GM18498 (cell line): Measurements from ENCODE around the gene ADCK1.
"Not testable (repeated sequence)": the region's sequence is repeated elsewhere in the genome, so short reads cannot be mapped to it uniquely, and the experiment has no call there.

Experiments used
- ATAC-seq: cut with Tn5 transposase; IDR thresholded peaks from one replicate; pipeline ENCODE4 v1.9.1; 2021; ENCODE audit warnings: mild to moderate bottlenecking, moderate library complexity; ENCODE audit not compliant: unreplicated experiment

ADCK1 gene

DNA sequence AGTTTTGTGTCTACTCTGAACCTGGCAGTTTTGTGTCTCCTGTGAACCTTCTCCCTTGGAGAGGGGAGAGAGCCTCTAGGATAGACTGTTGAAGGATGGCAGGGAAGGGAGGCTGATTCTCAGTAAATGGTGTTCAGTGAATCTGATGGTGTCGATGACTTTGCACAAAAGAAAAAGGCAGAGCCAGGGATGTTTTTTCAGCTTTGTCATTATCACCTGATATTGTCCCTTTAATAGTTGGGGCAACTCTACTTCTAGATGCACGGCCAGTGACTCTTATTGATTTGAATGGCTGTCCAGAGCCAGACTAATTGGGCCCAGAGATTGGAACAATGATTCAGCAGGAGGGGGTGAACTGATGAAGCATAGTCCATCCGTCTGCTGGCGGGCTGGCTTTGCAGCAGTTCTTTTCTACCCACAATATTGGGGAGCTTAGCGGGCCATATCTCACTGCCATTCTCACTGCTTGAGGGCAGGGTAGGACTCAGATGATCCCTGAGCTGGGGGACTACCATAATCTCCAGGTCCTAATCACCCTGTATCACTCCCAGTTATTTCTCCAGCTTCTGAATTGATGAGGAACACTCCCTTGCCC lies 93.1 kb downstream of the ADCK1 start:
- no peak for ATAC-seq

DNA sequence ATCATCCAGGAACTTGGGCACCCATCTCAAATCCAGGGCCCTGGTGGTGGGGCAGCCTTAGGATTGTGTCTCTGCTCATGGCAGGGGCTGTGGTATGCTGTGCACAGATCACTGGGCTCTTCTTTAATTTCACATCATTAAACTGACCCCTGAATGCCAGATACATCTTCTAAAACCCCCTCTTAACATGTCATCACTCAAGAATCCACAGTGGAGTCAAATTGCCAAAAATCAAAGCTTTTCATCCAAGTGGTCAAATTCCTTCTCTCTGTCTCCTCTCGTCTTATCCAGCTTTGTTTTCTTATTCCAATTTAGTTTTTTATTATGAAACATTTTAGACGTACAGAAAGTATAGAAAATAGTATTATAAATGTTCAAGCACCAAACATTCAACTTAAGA lies 97.5 kb downstream of the ADCK1 start:
- ATAC-seq = no peak

DNA sequence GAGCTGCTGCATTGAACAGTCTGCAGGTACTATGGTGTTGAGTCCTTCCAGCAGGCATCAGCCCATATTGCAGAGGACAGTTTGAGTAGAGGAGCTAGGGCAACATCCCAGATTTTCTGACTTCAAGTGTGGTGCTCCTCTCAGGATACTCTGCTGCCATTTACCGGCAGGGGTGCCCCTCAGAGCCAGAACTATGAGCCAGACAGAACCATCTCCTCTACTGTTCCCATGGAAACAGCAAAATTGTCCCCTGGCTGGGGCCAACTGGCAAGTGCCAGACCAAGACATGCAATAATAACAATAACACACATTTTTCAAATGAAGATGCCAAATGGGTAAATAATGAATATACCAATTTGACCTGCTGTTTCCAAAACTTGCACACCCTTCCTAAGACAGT lies 102.9 kb downstream of the ADCK1 start:
- no peak for ATAC-seq

DNA sequence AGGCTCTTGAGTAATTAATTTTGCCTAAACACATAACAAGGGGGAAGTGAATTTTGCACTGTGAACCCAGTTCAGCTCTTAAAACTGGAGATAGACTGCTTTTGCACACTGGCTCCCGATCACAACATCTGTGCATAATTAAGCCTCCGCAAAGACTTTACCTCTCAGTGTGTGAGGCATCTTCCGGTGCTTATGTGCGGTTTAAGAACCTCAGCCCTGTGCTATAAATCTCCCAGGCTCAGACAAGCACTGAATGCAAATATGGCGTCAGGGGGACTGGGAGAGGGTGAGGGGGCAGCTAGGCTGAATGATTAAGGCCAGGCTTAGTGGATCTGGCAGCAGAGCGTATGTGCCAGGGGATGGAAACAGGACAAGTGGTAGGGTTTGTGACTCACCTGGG lies 103.3 kb downstream of the ADCK1 start:
- no peak for ATAC-seq

GRCh38 chr14:77903937-77904617 lies 104.2 kb downstream of the ADCK1 start:
- ATAC-seq = no peak

GRCh38 chr14:77906446-77906845 lies 106.5 kb downstream of the ADCK1 start:
- no peak for ATAC-seq

DNA sequence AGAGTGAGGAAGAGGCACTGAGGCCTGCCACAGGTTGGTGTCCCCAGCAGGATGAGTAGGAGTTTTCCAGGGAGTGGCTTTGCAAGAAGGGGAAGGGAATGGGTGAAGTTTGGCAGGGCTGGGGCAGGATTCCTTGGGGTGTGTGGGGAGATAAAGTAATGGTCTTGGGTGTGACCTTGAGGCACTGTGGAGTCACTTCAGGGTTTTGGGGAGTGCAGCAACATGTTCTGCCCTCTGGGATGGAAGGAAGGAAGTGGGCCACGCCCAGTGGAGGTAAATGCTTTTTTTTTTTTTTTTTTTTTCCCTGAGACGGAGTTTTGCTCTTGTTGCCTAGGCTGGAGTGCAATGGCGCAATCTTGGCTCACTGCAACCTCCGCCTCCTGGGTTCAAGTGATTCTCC lies 108.9 kb downstream of the ADCK1 start:
- no peak for ATAC-seq

DNA sequence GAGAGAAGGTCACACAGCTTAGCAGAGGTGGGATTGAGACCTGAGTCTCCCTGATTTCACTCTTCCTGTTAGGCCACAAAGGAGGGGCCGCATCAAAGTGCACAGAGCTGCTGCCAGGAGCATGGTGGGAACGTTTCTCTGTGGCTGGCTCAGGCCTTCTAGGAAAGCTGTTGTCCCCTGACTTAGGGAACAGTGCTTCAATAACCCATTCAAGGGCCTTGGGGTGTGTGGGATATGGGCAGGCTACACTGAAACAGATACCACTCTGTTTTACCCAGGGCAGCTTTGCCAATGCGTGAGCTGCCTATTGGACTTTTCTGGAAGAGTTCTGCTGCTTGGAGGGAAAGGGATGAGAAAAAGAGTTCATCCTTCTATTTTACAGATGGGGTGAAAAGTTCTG lies 110.0 kb downstream of the ADCK1 start:
- ATAC-seq = no peak

GRCh38 chr14:77910506-77910905 lies 110.6 kb downstream of the ADCK1 start:
- ATAC-seq = no peak

- ATAC-seq = no peak
Measured at GRCh38 chr14:77911356-77911755, 111.4 kb downstream of the ADCK1 start.

GRCh38 chr14:77912754-77913556 lies 113.0 kb downstream of the ADCK1 start:
- ATAC-seq = no peak

- ATAC-seq = no peak
Measured at GRCh38 chr14:77914073-77914721, 114.3 kb downstream of the ADCK1 start.

DNA sequence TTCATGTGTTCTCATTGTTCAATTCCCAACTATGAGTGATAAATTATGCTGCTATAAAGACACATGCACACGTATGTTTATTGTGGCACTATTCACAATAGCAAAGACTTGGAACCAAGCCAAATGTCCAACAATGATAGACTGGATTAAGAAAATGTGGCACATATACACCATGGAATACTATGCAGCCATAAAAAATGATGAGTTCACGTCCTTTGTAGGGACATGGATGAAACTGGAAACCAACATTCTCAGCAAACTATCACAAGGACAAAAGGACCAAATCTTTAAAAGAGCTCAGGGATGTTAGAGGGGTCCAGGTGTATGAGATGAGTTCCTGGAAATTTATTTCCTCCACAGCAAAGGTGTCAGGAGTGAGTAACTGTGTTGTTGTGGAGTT lies 115.5 kb downstream of the ADCK1 start:
- ATAC-seq = not testable (repeated sequence)

DNA sequence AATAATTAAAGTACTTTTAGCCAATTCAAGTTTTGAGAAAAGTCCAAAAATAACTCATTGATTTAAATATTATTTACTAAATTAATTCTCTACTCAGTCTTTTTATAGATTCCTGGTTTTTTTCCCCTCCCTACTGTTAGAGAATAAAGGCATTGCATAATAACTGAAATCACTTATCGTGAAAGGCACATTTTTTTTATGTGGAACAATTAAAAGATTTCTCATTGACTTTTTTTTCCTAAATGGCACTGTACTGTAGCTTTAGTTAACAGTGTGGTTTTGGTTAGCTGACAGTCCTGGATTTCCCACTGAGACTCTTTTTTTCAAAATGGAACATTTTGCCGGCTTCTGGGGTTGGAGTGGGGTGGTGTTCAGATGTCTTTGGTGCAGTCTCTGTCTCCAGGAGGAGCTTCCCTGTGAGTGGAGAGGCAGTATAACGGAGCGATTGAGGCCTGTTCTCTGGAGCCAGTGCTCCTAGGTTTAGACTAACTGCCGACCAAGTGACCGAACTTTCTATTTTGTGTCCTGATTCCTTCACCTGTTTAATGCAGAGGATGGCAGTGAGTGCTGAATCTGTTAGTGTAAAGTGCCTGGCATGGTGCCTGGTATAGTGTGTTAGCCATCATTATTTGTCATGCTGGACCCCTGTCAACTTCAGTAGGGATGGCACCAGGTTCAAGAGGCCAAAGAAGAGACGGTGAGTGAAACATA lies 117.7 kb downstream of the ADCK1 start:
- ATAC-seq = no peak

GRCh38 chr14:77918448-77918847 lies 118.5 kb downstream of the ADCK1 start:
- no peak for ATAC-seq

DNA sequence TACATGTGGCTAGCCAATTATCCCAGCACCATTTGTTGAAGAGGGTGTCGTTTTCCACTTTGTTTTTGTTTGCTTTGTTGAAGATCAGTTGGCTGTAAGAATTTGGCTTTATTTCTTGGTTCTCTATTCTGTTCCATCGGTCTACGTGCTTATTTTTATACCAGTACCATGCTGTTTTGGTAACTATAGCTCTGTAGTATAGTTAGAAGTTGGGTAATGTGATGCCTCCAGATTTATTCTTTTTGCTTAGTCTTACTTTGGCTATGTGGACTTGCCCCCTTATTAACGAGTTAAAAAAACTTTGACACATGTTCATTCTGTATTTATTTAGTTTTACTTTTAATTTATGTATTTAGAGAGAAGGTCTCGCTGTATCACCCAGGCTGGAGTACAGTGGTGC lies 120.4 kb downstream of the ADCK1 start:
- no peak for ATAC-seq

DNA sequence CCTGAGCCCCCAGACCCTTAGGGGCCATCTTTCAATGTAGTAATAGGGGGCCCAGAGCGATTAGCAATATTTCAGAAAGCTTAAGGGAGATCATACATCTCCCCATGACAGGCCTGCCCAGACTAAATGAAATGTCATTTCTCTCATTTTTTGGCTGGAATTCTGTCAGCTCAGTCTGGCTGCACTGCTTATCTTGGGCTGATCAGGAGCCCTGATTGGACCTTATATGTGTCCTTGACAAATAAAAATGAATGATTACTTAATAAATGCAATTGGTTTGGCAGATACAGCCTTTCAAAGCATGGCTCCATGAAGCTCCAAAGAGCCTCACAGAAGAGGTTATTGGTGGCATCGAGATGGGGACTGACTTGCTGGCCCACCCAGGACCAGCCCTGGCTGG lies 121.9 kb downstream of the ADCK1 start:
- ATAC-seq = no peak

DNA sequence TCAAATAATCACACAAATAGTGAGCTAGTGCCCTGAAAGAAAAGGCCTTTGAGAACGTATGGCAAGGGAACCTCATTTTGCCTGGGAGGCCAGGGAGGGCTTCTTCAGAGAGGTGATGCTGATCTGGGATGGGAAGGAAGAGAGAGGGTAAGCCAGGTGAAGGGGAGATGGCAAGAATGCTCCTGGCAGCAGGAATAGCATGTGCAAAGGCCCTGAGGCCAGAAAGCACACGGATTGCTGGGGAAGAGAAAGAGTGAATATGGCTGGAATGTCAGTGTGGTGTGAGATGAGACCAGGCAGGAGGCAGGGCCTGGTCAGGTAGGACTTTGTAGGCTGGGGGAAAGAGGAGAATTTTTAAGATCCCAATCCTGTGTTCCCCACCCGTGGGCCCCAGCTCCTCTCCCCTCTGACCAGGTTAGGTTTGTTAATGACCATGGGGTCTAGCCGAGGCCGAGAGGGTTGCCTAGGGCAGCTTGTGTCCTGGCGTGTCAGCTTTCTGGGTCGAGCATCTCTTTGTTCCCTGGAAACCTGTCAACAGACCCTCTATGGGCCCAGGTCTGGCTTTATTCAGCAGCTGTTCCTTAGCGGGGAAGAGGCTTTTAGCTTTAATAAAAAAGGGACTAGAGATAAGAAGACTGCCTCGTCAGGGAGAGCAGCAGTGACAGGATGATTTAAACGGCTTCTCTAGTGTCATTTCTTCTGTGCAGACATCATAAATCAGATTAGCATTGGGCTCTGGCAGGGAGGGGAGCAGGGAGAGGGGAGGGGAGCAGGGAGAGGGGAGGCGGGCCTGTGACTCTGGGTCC lies 123.4 kb downstream of the ADCK1 start:
- no peak for ATAC-seq

DNA sequence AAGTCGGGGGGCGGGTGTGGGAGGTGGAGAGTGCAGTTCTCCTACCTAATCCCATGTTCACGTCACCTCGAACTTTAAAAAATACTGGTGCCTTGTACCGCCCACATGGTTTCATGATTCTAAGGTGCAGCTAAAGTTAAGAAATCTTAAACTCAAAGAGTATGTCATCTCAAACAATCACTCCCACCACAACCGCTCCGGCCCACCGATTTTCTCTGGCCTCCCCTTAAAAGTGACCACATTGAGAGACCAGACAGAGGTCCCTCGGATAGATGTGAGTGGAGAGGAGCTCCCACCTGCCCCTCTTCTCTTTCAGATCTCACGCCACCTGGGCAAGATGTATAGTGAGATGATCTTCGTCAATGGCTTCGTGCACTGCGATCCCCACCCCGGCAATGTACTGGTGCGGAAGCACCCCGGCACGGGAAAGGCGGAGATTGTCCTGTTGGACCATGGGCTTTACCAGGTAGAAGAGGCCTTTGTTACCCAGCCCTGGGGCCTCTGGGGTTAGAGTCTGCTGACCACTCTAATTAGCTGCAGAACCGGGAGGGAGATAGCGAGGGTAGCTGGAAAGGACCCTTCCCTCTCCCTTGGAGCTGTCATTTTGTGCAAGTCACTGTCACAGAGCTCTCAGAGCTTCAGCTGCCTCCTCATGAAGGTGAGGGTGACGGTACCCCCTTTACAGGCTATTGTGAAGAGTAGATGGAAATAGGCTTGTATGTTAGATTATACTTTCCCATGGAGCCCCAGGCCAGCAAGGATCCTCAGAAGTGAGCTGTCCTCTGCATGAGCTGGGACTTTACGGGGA lies 124.4 kb downstream of the ADCK1 start:
- ATAC-seq = no peak
